M059J (cell line): Measurements from ENCODE around the gene NPFFR1. TPM values are rescaled to one million over a fixed set of nuclear protein-coding genes. Genes with fewer than 3 reads are reported as not detected.
A peak's percentile ranks its signal among the peaks of the same experiment; 100 is the strongest.

Experiments used
- DNase-seq: peaks from one replicate; pipeline ENCODE4 v3.0.0-alpha.2; 2012; ENCODE audit warnings: low read depth
- total RNA-seq: library from RNA; depleted of rRNA; stranded (reverse); fragments of >200 nt; shearing (Covaris generic); gene quantifications from 2 replicates; pipeline ENCODE4 v1.2.3, GENCODE V29; 2014; rRNA removed

The NPFFR1 gene
- not detected in 2 replicates for total RNA-seq

GRCh38 chr10:70283445-70284399 lies at the start of gene NPFFR1:
NPFFR1 (minus strand) TSS chr10:70284004; CDS start chr10:70283676, 328 bp downstream.
- no peak for DNase-seq

- no peak for DNase-seq
Measured at GRCh38 chr10:70333268-70333667, 49.5 kb upstream of the NPFFR1 start.

GRCh38 chr10:70331486-70332268 lies 47.9 kb upstream of the NPFFR1 start:
- peak; percentile 99 for DNase-seq

- DNase-seq, result no peak
Measured at GRCh38 chr10:70331160-70331485, 47.3 kb upstream of the NPFFR1 start.

GRCh38 chr10:70330671-70331070 lies 46.9 kb upstream of the NPFFR1 start:
- no peak for DNase-seq

GRCh38 chr10:70328967-70329366 lies 45.2 kb upstream of the NPFFR1 start:
- peak; percentile 80 for DNase-seq

- DNase-seq, result no peak
Measured at GRCh38 chr10:70328018-70328417, 44.2 kb upstream of the NPFFR1 start.

GRCh38 chr10:70324951-70325781 lies 41.4 kb upstream of the NPFFR1 start:
- DNase-seq, result no peak

GRCh38 chr10:70324339-70324861 lies 40.6 kb upstream of the NPFFR1 start:
- DNase-seq, result no peak

GRCh38 chr10:70323697-70324338 lies 40.0 kb upstream of the NPFFR1 start:
- DNase-seq, result no peak

- no peak for DNase-seq
Measured at GRCh38 chr10:70323138-70323696, 39.4 kb upstream of the NPFFR1 start.

GRCh38 chr10:70321897-70322890 lies 38.4 kb upstream of the NPFFR1 start:
- no peak for DNase-seq

- no peak for DNase-seq
Measured at GRCh38 chr10:70321233-70321632, 37.4 kb upstream of the NPFFR1 start.

- no peak for DNase-seq
Measured at GRCh38 chr10:70320751-70321150, 36.9 kb upstream of the NPFFR1 start.

GRCh38 chr10:70319824-70320223 lies 36.0 kb upstream of the NPFFR1 start:
- DNase-seq, result no peak

GRCh38 chr10:70319183-70319582 lies 35.4 kb upstream of the NPFFR1 start:
- DNase-seq, result no peak

GRCh38 chr10:70317943-70318318 lies 34.1 kb upstream of the NPFFR1 start:
- DNase-seq, result no peak

GRCh38 chr10:70317272-70317942 lies 33.6 kb upstream of the NPFFR1 start:
- no peak for DNase-seq

GRCh38 chr10:70315815-70316214 lies 32.0 kb upstream of the NPFFR1 start:
- DNase-seq, result no peak
